HG02884 (cell line): Measurements from ENCODE around the gene SETD2.
"Not testable (repeated sequence)": the region's sequence is repeated elsewhere in the genome, so short reads cannot be mapped to it uniquely, and the experiment has no call there.

Source experiments
- ATAC-seq: cut with Tn5 transposase; IDR thresholded peaks from one replicate; pipeline ENCODE4 v1.9.1; 2021; ENCODE audit warnings: mild to moderate bottlenecking, moderate library complexity; ENCODE audit not compliant: unreplicated experiment

SETD2 gene

GRCh38 chr3:47164007-47164881, at the start of gene SETD2:
Gene SETD2 (minus strand): TSS chr3:47164113. CDS start chr3:47163924, 189 bp downstream.
- ATAC-seq: peak; percentile 53

GRCh38 chr3:47210863-47211405, 47.0 kb upstream of the SETD2 start:
- ATAC-seq: no peak

GRCh38 chr3:47206022-47206421, 42.1 kb upstream of the SETD2 start:
- not testable (repeated sequence) for ATAC-seq

- ATAC-seq: no peak
Observed at GRCh38 chr3:47204875-47205274, 41.0 kb upstream of the SETD2 start.

- no peak for ATAC-seq
Observed at GRCh38 chr3:47202542-47202941, 38.6 kb upstream of the SETD2 start.

- no peak for ATAC-seq
Observed at GRCh38 chr3:47197287-47197686, 33.4 kb upstream of the SETD2 start.

GRCh38 chr3:47194994-47195393, 31.1 kb upstream of the SETD2 start:
- no peak for ATAC-seq

GRCh38 chr3:47193871-47194859, 30.3 kb upstream of the SETD2 start:
- ATAC-seq: no peak

GRCh38 chr3:47186285-47186684, 22.4 kb upstream of the SETD2 start:
- no peak for ATAC-seq

- ATAC-seq: not testable (repeated sequence)
Observed at GRCh38 chr3:47181685-47182084, 17.8 kb upstream of the SETD2 start.

GRCh38 chr3:47180011-47180410, 16.1 kb upstream of the SETD2 start:
- not testable (repeated sequence) for ATAC-seq

GRCh38 chr3:47176582-47176981, 12.7 kb upstream of the SETD2 start:
- no peak for ATAC-seq

GRCh38 chr3:47163169-47164006, 525 bp downstream of the SETD2 start:
- ATAC-seq: peak; percentile 22

GRCh38 chr3:47162697-47163168, 1.2 kb downstream of the SETD2 start:
- ATAC-seq: no peak

- ATAC-seq: no peak
Observed at GRCh38 chr3:47161983-47162696, 1.8 kb downstream of the SETD2 start.

GRCh38 chr3:47159820-47160219, 4.1 kb downstream of the SETD2 start:
- no peak for ATAC-seq

GRCh38 chr3:47158208-47158607, 5.7 kb downstream of the SETD2 start:
- ATAC-seq: no peak

- no peak for ATAC-seq
Observed at GRCh38 chr3:47156396-47156795, 7.5 kb downstream of the SETD2 start.

GRCh38 chr3:47152578-47152977, 11.3 kb downstream of the SETD2 start:
- no peak for ATAC-seq

GRCh38 chr3:47151836-47152235, 12.1 kb downstream of the SETD2 start:
- no peak for ATAC-seq
